Mucosa of rectum (tissue), 2 donors: ENCODE data around the gene KLHL35.

ENCODE experiments used
- H3K27ac ChIP-seq, 2 donors: one replicate each; pipeline ENCODE4 v1.7.0; 2013; ENCODE audit warnings: inconsistent platforms in 2 of 2, low read depth in 2 of 2, low read length in 2 of 2
- H3K27me3 ChIP-seq, 2 donors: one replicate each; pipeline ENCODE4 v1.7.0; 2013; ENCODE audit warnings: low read length in 2 of 2; ENCODE audit not compliant: control insufficient read depth in 2 of 2, insufficient read depth in 2 of 2
- H3K36me3 ChIP-seq, 2 donors: one replicate each; pipeline ENCODE4 v1.7.0; 2013; ENCODE audit warnings: low read length in 2 of 2; ENCODE audit not compliant: control insufficient read depth in 2 of 2, insufficient read depth in 2 of 2
- H3K4me1 ChIP-seq, 2 donors: one replicate each; pipeline ENCODE4 v1.7.0; 2013; ENCODE audit warnings: low read length in 2 of 2, mild to moderate bottlenecking in 1 of 2; ENCODE audit not compliant: control insufficient read depth in 2 of 2, insufficient read depth in 2 of 2
- H3K4me3 ChIP-seq, 2 donors: one replicate each; pipeline ENCODE4 v1.7.0; 2013; ENCODE audit warnings: low read length in 2 of 2
- H3K9ac ChIP-seq, 2 donors: one replicate each; pipeline ENCODE4 v1.7.0; 2013; ENCODE audit warnings: low read length in 2 of 2, low read depth in 1 of 2, mild to moderate bottlenecking in 1 of 2
- H3K9me3 ChIP-seq, 2 donors: one replicate each; pipeline ENCODE4 v1.7.0; 2013; ENCODE audit warnings: low read length in 2 of 2; ENCODE audit not compliant: control insufficient read depth in 2 of 2
- donor health status: healthy.
- donor health status: Normal muscosa, but diverticular disease.

KLHL35 gene

DNA sequence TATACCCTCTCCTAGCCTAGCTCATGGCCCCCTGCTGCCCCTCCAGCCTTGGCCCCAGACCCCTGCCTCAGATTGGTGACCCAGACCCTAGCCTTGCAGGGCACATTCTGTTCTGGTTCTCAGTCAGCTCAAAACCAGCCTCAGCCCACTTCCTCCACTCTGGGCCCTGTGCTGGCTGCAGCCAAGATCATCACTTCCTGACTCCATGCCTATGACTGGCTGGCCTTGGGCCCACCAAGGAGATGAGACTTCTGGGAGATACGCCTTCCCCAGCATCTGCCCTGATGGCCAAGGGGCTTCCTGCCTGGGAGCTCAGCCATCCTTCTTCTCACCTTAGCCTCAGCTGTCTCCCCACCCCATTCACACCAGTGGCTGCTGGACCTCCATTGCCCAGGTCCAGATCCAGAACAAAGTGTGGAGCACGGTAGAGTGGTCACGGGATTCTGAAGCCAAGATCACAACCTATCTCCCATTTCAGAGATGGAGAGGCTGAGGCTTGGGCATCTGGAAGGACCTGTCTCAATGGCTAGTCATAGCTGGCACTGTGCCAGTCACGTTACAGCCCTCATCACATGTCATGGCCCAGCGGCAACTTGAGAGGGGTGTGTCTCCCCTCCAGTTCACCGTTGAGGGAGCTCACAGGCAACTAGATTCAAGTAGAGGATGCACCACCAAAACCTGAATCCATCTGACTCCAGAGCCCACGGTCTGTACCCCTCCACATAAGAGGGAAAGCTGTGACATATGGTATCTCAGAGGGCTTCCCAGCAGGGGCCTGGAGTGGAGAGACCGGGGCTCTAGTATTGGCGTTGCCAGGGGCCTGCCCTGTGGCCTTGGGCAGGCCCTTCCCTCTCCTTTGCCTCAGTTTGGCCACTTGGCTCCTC, 43.0 kb upstream of the KLHL35 start:
- H3K9ac ChIP-seq = no peak overlapping the region
- no peak overlapping the region for H3K4me3 ChIP-seq
- H3K36me3 ChIP-seq = no peaks in the 10 kb centered on the region
- H3K9me3 ChIP-seq = no peaks in the 10 kb centered on the region
- H3K27ac ChIP-seq = peak overlapping the region; percentile 7 to 35
- H3K4me1 ChIP-seq = peaks cover 0 to 2% of the 10 kb centered on the region in 2 donors
- no peaks in the 10 kb centered on the region for H3K27me3 ChIP-seq

DNA sequence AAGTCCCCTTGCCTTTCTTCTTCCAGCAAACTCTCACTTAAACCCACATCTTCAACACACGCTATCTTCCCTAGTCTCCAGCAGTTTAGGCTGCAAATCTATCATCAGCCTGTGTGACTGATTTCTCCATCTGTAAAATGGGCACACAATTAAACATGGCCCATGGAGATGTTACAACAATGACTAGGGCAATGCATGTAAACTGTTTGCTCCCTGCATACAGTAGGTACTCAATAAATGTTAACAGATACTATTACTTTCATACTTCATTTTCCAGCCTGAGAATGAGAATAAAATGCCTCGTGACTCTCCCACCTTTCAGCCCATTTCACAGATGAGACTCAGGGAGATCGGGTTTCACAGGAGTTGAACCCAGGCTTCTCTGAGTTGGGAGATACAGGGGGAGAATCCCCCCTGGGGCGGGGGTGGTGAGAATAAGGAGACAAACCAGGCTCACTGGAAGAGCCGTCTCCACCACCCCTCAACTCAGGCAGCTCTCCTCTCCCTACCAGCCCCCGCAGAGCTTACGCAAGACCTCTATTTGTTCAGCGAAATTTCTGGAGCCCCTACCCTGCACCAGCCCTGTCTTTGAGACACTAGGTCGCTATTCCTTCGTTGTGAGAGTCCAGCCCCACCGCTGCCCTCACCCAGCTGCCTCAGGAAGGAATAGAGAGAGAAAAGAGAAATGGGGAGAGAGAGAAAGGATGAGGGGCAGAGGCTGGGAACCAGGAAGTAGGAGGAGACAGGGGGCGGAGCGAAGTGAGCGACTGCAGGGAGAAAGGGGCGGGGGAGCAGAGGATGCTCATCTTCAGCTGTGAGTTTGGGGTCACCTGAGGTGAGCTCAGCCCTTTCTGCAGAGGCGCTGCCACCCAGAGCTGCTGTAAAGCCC, 42.1 kb upstream of the KLHL35 start:
- Histone ChIP-seq H3K4me1 (peaks cover 0 to 2% of the 10 kb centered on the region in 2 donors), H3K4me3 (peak overlapping the region in 1 of 2 donors; percentile 4), H3K36me3 (no peaks in the 10 kb centered on the region), H3K9ac (peak overlapping the region in 1 of 2 donors; percentile 27), H3K27me3 (no peaks in the 10 kb centered on the region), H3K9me3 (no peaks in the 10 kb centered on the region), H3K27ac (peak overlapping the region; percentile 12 to 35)

- Histone ChIP-seq H3K27me3 (no peaks in the 10 kb centered on the region), H3K27ac (no peak overlapping the region), H3K9ac (no peak overlapping the region), H3K9me3 (no peaks in the 10 kb centered on the region), H3K4me3 (no peak overlapping the region), H3K4me1 (peaks cover 0 to 2% of the 10 kb centered on the region in 2 donors), H3K36me3 (no peaks in the 10 kb centered on the region)
These were observed 41.2 kb upstream of the KLHL35 start for GRCh38 chr11:75474240-75474639.

DNA sequence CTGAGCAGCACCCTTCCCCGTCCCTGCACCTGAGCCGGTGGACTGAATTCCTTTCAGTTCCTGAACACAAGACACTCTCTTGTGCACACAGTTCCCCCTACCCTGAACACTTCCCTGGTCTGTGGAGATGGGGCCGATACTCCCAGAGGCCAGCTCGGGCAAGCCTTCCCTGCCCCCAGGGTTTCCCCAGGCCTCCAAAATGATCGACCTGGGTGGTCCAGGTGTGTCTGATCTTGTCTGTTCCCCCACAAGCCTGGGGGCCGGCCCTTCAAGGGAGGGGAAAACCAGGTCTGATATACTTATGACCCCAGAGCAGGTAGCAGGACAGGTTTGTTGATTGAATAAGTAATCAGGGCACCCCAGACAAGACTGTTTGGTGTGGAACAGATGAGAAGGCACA, 40.7 kb upstream of the KLHL35 start:
- Histone ChIP-seq H3K36me3 (no peaks in the 10 kb centered on the region), H3K27ac (no peak overlapping the region), H3K27me3 (no peaks in the 10 kb centered on the region), H3K4me3 (no peak overlapping the region), H3K4me1 (peaks cover 0 to 2% of the 10 kb centered on the region in 2 donors), H3K9ac (no peak overlapping the region), H3K9me3 (no peaks in the 10 kb centered on the region)

- Histone ChIP-seq H3K27me3 (no peaks in the 10 kb centered on the region), H3K36me3 (no peaks in the 10 kb centered on the region), H3K4me3 (no peak overlapping the region), H3K9ac (no peak overlapping the region), H3K9me3 (no peaks in the 10 kb centered on the region), H3K27ac (no peak overlapping the region), H3K4me1 (peaks cover 0 to 2% of the 10 kb centered on the region in 2 donors)
These were observed 39.2 kb upstream of the KLHL35 start for GRCh38 chr11:75472081-75472732.

- Histone ChIP-seq H3K4me3 (no peak overlapping the region), H3K36me3 (no peaks in the 10 kb centered on the region), H3K4me1 (peaks cover 0 to 2% of the 10 kb centered on the region in 2 donors), H3K27ac (no peak overlapping the region), H3K27me3 (no peaks in the 10 kb centered on the region), H3K9me3 (no peaks in the 10 kb centered on the region), H3K9ac (no peak overlapping the region)
These were observed 38.4 kb upstream of the KLHL35 start for GRCh38 chr11:75471176-75471973.

DNA sequence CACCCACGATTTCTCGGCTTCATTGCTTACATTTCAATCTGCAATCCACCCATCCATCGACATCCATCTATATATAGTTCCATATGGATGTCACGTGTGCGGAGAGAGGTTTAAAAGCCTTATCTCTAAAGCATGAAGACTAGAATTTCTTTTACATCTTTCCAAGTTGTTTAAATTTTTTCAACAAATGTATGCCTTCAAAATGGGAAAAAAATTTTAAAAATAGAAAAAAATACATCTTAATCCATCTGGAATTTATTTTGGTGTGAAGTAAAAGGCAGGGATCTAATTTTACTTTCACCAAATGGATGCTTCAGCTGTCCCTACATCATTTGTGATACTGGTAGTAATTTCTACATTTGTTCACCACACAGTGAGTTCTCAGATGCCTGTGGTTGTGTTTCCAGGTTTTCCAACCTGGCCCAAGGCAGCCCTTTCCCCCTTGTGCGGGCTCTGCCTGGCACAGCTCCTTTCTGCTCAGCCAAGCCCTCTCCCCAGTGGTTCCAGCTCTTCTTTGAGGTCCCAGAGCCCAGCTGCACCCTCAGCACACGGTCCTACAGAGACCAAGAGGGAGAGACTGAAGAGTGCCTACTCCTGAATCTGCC, 37.6 kb upstream of the KLHL35 start:
- Histone ChIP-seq H3K4me1 (no peaks in the 10 kb centered on the region), H3K27me3 (no peaks in the 10 kb centered on the region), H3K36me3 (no peaks in the 10 kb centered on the region), H3K9me3 (no peaks in the 10 kb centered on the region), H3K27ac (no peak overlapping the region), H3K9ac (no peak overlapping the region), H3K4me3 (no peak overlapping the region)

DNA sequence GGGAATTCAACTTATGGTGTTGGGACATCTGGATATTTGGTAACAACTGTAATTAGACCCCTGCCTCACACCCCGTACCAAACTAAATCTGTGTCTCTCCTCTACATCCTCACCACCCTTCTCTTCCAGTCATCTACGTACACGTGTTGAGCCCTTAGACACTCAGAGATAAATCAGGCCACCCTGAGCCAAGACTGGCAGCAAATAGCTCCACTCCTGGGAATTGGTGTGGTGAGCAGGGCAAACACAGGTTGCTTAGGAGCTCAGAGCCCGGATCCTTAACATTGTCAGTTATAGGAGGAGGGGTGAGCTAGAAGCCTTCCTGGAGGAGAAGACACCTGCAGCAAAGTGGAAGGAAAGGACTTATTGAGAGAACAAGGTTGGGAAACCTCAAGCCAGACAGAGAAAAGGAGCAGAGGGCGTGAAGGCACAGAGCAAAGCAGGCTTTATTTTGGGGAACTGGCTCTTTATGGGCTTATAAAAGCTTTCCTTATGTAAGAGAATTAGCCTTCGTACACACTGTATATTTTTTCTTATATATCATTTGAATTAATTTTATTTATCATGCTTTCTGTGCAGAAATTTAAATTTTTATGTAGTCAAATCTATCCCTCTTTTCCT, 36.9 kb upstream of the KLHL35 start:
- Histone ChIP-seq H3K4me1 (no peaks in the 10 kb centered on the region), H3K36me3 (no peaks in the 10 kb centered on the region), H3K27me3 (no peaks in the 10 kb centered on the region), H3K9ac (no peak overlapping the region), H3K27ac (no peak overlapping the region), H3K4me3 (no peak overlapping the region), H3K9me3 (no peaks in the 10 kb centered on the region)
